ENCODE data around the gene CSRNP3.
"Not testable (repeated sequence)": the region's sequence is repeated elsewhere in the genome, so short reads cannot be mapped to it uniquely, and the experiment has no call there.

CSRNP3 gene

DNA sequence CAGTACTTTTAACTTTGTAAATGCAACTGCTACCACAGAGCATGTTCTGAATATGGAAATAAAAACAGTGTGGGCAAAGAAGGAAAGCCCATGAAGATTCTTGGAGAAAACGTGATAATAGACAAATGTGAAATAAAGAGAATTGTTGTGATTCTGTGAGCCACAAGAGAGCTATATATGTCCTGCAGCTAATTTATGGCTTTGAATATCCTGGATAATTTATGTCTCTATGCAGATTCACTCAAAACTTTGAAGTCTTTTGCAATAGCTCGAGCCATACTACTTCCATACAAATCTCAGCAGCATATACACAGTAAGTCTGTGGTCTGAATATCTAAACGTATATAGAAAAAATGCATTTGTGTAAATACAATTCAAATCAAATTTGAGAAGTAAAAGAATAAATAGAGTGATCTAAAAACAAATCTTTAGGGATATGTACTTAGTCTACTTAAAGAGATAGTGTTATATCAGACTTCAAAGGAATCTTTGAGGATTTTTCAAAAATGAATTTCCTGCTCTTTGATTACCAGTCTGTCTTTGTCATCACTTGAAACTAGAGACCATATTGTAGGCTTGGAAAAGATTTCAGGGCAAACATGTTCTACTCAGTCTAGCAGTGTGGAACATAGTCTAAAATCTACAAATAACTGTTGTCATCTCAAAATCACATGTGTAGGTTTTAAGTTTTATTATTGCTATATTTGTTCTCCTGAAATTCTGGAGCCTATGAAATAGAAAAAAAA lies 107.1 kb downstream of the CSRNP3 start:
- TF ChIP-seq, protein P1, sequence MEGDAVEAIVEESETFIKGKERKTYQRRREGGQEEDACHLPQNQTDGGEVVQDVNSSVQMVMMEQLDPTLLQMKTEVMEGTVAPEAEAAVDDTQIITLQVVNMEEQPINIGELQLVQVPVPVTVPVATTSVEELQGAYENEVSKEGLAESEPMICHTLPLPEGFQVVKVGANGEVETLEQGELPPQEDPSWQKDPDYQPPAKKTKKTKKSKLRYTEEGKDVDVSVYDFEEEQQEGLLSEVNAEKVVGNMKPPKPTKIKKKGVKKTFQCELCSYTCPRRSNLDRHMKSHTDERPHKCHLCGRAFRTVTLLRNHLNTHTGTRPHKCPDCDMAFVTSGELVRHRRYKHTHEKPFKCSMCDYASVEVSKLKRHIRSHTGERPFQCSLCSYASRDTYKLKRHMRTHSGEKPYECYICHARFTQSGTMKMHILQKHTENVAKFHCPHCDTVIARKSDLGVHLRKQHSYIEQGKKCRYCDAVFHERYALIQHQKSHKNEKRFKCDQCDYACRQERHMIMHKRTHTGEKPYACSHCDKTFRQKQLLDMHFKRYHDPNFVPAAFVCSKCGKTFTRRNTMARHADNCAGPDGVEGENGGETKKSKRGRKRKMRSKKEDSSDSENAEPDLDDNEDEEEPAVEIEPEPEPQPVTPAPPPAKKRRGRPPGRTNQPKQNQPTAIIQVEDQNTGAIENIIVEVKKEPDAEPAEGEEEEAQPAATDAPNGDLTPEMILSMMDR (IDR thresholded peaks at IDR 0.05; ENCODE audit: insufficient read depth, low read depth, low read length, missing control alignments), result no peak
- DNase-seq (ENCODE audit: low read depth), result no peak
- no peak overlapping the region for H3K4me3 ChIP-seq (ENCODE audit: low read length)

DNA sequence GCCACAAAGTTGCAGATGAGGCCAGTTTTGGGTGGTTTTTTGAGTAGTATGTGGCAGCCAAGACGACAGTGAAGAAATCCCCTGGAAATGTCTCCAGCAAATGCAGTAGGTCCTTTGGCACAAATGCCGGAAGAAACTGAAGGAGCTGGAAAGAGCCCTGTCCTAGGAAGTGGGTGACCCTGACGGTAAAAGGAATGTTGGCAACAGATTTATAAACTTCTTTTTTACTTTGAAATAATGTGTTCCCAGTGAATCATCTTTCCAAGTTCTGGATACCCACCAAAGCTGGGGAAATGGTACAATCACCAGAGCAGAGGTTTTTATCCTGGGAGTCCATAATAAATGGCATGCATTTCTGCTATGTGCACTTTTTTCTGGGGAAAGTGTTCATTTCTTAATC lies 112.9 kb downstream of the CSRNP3 start:
- TF ChIP-seq, protein P1 (IDR thresholded peaks at IDR 0.05; ENCODE audit: insufficient read depth, low read depth, low read length, missing control alignments), result no peak
- DNase-seq (ENCODE audit: low read depth), result no peak
- H3K4me3 ChIP-seq (ENCODE audit: low read length), result no peak overlapping the region

DNA sequence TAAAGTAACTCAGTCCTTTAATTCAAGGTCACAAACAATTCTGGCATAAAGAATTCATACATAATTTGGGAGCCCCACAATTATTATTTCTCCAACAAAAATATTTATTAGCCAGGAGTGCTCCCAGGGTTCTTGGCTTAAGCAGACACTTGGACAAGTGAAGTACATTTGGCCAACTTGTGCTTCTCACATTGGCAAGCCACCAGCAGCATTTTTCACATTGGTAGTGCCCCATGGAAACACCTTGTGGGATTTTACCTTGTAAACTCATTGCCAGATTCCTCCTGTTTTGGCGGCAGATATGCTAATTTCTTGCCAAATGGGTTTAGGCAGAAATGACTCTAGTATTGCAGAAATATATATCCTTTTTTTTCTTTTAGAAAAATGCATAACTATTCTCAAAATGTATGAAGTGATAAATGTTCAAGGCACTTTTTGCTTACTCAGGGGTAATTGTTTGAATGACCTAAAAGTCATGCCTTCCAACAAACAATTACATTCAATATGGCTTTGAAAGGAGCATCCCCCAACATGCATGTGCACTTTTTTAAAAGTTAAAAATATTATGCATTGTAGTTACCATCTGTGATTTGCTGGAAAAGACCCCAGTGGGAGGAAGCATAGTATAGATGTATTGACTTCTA lies 113.5 kb downstream of the CSRNP3 start:
- no peak for DNase-seq (ENCODE audit: low read depth)

DNA sequence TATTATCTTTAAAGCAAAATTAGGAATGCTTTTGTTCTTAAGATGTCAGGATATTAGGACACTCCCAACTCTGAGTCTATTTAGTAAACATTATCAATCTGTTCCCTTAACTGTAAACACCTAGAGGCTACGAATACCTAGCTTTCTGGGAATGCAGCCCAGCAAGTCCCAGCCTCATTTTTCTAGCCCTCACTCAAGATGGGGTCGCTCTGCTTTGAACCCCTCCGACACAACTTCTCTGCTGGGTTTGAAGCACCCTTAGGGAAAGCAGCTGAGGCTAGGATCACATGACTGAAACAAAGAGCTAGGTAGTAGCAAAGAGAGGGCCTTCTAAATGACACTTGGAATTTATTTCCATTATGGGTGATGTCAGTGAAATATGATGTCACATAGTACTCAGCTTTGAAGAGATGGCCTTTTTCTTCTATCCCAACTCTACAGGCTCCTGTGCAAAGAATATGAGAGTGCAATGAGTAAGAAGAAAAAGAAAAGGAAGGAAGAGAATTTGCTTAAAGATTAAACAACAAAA lies 114.7 kb downstream of the CSRNP3 start:
- TF ChIP-seq, protein P1 (IDR thresholded peaks at IDR 0.05; ENCODE audit: insufficient read depth, low read depth, low read length, missing control alignments), result no peak
- no peak overlapping the region for H3K4me3 ChIP-seq (ENCODE audit: low read length)
- peak; percentile 9 for DNase-seq (ENCODE audit: low read depth)

More for the DNA sequence above, 113.5 kb downstream of the CSRNP3 start:
- no peak overlapping the region for H3K4me3 ChIP-seq (ENCODE audit: low read length)
- TF ChIP-seq, protein P1 (IDR thresholded peaks at IDR 0.05; ENCODE audit: insufficient read depth, low read depth, low read length, missing control alignments), result no peak

DNA sequence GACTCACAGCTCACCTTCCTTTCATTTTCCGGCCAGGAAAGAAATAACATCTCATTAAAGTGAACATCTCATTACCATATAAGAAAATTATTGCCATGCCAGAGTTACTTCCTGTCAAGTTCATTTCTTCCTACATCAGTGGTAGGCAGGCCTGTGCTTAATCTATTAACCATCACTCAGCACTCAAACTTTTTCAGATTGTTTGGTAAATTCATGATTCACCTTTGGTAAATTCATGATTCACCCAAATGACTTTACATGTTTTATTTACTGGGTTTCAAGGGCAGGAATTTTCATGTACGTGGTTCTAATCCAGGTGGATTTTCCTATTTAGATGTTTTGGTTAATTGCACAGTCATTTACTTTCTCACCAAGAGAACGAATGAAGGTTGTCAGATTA lies 116.5 kb downstream of the CSRNP3 start:
- TF ChIP-seq, protein P1 (IDR thresholded peaks at IDR 0.05; ENCODE audit: insufficient read depth, low read depth, low read length, missing control alignments), result no peak
- no peak overlapping the region for H3K4me3 ChIP-seq (ENCODE audit: low read length)
- DNase-seq (ENCODE audit: low read depth), result peak; percentile 77

DNA sequence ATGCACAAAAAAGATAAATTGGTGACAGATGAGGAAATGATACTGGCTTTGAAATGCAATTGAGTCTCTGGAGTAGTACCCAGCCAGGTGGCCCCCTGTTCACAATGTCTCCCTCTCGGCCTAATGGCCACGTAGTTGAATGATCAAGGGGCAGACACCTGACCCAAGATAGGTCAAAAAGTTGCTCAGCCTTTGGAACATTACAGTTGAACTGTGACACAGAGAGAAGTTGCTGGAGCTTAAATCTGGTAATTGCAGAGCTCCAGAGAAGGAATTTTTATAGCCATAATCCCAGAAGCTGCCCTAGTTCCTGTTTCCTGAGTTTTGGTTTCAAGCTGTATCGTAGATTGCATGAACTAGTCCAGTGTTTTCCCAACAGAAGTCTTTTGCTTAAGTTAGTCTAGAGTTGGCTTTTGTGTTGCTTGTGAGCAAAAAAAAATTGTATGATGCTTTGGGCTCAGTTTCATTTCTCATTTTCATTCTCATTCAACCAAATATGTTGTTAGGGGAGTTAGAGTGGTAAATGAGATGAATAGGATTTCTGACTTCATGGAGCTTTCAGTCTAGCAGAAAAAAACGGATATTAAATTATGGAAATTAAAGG lies 117.9 kb downstream of the CSRNP3 start:
- no peak overlapping the region for H3K4me3 ChIP-seq (ENCODE audit: low read length)
- DNase-seq (ENCODE audit: low read depth), result no peak
- TF ChIP-seq, protein P1 (IDR thresholded peaks at IDR 0.05; ENCODE audit: insufficient read depth, low read depth, low read length, missing control alignments), result no peak

DNA sequence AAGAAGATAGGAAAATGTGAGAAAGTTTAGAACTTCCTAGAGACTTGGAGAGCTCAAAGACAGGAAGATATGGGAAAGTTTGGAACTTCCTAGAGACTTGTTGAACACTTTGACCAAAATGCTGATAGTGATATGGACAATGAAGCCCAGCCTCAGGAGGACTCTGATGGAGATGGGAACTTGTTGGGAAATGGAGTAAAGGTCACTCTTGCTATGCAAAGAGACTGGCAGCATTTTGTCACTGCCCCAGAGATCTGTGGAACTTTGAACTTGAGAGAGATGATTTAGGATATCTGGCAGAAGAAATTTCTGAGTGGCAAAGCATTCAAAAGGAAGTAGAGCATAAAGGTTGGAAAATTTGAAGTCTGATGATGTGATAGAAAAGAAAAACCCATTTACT lies 121.5 kb downstream of the CSRNP3 start:
- H3K4me3 ChIP-seq (ENCODE audit: low read length); DNase-seq (ENCODE audit: low read depth): not testable (repeated sequence)
